GM18868 (cell line): ENCODE results near the gene ZNF593OS.

Experiments used
- ATAC-seq: cut with Tn5 transposase; IDR thresholded peaks from one replicate; pipeline ENCODE4 v1.9.1; 2021; ENCODE audit warnings: mild to moderate bottlenecking, moderate library complexity; ENCODE audit not compliant: unreplicated experiment

The ZNF593OS gene

DNA sequence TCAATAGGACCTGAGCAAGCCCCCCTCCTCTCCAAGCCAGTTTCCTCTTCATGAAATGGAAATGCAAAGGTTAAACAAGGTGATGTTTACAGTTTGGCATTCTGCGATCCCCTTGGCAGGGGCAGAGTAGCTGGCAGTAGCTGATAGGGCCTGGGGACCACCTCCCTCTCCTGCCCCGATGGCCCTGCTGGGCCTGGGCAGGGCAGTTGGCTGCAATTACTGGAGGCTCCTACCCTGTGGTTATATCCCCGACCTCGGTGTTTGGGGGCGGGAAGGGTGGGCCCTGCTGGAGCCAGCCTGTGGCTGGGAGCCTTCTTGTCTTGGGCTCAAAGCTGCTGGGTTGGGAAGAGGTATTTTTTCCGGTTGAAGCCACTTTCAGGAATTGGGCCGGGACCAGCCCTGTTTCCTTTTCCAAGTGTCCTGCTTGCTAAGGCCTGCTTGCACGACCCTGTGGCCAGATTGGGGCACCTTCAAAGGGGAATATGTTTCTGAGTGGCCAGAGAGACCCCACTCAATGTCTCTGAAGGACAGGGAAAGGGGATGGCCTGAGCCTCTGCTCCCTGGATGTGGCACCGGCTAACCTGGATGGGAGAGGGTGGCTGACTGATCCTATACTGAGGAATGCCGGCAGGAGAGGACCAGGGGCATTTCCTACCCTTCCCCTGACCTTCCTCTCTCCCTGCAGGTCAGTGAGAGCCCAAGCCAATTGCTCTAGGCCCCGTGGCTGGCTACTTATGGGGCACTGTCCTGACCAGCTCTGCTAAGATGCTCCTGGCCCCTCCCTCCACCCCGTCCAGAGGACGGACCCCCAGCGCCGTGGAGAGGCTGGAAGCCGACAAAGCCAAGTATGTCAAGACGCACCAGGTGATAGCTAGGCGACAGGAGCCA is 10.9 kb downstream of the ZNF593OS start:
- ATAC-seq = no peak

DNA sequence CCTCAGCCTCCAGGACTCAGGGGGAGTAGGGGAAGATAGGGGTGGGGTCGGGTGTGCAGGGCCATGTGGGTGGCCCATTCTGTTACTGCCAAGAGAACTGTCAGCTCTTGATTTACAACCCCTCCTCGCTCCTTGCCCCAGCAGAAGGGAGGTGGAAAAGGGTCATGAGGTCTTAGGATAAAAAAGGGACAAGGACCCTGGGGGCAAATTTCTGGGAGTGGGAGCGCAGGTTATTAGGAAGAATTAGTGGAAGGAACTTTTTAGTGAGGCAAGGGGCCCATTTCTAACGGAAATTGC is 11.9 kb downstream of the ZNF593OS start:
- no peak for ATAC-seq

DNA sequence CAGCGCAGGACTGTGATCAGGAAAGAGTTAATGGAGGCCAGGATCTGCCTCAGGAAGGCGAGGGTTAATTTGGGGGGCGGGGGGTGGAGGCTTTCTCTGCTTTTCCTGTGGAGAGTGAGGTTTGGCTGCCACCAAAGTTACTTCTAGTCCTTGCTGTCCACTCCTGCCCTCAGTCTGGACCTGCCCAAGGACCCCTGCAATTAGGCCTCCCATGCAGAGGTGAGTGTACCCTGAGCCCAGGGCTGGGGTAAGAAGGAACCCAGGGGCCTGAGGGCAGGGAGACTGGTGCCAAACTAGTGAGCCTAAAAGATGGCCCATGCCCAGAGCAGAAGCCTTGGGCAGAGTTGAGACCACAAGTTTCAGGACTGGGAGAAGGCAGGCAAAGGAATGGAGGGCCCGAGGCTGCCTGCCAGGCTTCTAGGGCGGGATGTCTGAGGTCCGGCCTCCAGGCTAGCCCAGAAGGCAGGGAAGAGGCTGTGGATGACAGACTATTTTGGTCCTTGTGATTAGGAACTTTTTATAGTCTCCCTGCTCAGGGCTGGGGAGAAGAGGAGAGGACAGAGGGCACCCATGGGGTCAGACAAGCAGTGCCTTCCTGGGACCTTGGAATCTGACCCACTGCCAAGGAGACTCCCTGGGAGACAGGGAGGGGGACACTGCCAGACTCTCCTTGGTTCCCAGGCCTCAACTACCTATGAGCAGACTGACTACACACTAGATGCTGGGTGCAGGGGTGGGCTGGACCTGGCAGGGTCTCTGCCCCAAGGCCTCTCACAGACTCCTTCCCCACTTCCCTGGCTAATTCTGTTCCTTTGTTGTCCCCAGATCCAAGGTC is 12.5 kb downstream of the ZNF593OS start, which contains the start of gene FAM110D:
FAM110D (plus strand) TSS at position 172 of the 835 bp plus-strand sequence. CDS start 2,213 bp downstream, outside the sequence.
- ATAC-seq = no peak

DNA sequence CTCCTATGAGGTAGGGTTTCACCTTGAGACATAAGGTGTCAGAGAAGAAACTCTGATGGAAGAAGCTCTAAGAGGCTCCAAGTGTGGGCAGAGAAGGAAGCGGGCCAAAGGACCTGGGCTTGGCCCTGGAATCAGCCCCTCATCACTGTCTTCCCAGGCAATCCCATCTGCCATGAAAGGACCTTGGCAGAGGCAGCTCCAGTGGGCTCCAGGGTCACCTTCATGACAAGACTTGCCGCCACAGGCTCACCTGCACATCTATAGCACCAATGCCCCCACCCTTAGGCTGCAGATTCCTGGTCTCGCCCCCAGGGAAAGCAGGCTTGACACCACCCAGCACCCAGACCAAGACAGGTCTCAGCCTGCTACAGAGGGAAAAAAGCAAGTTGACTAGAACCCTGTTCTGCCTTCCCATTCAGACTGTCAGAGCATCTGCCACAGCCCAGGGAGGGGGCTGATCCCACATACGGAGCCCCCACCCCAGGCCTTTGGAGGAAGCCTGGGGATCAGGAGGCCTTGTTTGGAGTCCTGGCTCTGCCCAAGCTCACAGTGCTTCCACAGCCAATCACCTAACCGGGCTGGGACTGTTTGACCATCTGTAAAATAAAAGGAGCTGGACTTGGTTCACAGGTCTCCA is 13.2 kb downstream of the ZNF593OS start:
- ATAC-seq = no peak

DNA sequence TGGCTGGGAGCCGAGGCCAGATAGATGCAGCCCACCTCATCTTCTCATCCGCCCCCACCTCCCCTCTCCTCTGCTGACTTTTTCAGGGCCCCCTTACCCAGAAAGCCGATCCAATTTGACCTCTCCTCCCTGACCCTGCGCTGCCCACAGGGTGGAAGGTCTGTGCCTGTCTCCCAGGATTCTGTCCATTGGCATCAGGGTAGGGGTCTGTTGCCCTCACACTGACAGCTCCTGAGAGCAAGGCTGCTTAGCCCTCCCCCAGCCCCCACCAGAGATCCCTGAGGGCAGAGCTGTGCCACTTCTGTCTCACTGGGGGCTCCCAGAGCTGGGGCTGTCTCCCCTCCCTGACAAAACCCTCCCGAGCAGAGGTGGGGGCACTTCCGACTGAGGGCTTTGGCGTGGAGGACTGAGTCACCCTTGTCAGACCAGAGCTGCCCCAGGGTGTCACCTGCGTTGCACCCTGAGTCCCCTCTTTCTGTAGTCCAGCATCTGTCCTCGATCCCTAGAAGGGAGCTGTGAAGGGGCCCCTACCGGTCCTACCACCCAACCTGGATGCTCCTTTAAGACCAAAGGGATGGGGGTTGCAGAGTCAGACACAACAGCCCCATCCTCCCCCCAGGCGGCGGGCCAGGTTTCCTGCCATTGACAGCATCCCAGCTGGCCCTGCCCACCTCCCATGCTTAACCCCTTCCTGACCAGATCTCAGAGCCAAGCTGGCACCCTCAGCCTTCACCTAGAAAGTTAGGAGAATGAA is 15.2 kb downstream of the ZNF593OS start:
- no peak for ATAC-seq

DNA sequence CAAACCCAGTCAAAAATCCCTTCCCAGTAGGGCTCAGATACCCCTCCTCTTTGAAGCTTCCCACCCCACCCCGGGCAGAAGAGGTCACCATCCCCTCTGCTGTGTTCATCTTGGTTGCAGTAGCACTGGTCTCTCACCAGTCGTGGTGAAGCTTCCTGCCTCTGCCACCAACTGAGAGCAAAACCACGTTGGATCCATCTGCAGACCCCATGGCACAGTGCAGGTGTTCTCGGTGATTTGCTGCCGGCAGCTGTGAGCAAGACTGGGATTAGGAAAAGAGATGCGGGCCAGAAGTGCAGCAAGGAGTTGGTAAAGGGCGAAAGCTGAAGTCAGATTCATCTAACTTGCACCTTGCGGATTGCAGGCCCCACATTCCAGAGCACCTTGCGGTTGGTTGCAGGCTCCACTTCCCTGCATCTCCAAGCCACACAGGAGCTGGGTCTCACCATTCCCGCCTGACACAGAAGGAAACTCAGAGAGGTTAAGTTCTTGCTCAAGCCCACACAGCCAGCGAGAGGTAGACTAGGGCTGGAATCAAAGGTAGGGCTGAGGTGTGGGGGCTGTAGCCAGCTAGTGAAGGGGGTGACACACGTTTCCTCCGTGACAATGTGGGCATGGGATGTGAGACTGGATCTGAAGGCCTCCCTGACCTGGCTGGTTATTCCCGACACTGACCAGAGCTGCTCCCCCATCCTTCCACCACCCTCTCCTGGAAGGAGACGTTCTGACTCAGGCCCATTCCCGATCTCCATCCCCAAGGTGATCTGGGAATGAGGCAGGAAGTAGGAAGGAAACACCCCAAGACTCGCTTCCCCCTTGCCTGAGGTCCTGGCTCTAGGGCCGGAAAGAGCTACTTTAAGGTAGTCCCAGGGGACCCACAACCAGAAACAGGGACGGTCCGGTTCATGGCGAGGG is 16.0 kb downstream of the ZNF593OS start:
- ATAC-seq = no peak

DNA sequence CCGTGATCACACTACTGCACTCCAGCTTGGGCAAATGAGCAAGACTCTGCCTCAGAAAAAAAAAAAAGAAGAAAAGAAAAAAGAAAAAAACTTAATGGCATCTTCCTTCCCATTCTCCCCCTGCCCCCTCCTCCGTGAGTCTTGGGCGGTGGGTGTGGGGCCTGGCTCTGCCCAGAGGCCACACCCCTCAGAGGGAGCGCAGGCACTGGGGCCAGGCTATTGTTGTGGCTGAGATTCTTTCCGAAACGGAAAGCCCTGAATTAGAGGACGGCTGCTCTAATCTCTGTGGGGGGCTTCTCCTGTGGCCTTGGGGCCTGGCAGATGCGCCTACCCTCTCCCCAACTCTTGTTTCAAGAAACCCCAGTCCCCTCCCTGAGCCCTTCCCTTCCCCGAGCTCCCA is 16.9 kb downstream of the ZNF593OS start:
- ATAC-seq = no peak

DNA sequence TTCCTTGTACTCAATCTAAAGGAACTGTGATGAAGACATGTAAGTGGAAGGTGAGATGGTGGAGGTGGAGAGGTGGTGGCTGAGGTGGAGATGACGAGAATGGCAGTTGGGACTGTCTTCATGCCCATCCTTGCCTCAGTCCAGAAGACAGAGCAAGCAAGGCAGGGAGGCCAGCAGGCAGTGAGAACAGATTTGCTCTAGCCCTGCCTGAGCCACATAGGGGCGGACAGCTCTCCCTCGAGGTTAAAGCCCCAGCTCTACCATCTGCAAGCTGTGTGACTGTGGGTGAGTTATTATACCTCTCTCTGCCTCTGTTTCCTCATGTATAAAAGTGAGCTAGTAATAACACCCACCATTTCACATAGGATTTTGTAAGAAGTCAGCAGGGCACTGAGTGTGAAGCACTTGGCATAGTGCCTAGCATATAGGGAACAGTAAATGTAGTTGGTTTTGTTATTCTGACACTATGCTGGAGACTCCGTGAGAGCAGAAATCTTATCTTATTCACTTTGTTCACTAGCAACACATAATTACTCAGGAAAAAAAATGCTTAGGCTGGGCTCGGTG is 17.6 kb downstream of the ZNF593OS start:
- no peak for ATAC-seq

DNA sequence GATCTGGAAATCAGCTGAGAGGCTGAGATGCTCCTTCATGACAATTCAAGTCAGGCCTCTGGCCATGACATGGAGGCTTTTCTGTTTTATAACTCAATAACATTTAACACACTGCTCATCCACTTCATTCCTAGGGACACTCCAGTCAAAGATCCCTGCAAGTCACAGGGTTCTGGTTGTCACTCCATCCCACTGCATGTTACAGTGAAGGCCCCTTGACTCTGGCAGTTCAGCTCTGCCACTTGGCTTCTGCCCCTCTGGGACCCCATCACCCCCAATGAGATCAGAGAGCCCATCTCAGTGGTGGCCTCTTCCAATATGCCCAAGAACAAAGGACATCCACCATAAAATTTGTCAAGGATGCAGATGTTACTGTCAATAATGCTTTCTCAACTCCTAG is 22.7 kb downstream of the ZNF593OS start:
- no peak for ATAC-seq

DNA sequence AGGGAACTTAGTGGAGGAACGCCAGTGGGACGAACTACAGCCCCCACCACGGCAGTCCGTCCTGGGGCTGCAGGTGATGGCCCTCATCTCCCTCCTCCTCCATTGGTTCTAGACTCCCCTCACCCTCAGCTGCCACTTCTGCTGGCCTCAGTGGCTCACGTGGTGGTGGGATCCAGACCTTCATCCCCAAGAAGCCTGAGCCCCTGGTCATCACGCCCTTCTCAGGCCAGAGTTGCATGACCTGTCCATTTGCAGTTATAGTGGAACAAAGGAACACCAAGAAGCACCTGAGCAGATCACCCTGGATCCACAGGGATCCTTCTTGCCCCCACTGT is 25.7 kb downstream of the ZNF593OS start:
- no peak for ATAC-seq

DNA sequence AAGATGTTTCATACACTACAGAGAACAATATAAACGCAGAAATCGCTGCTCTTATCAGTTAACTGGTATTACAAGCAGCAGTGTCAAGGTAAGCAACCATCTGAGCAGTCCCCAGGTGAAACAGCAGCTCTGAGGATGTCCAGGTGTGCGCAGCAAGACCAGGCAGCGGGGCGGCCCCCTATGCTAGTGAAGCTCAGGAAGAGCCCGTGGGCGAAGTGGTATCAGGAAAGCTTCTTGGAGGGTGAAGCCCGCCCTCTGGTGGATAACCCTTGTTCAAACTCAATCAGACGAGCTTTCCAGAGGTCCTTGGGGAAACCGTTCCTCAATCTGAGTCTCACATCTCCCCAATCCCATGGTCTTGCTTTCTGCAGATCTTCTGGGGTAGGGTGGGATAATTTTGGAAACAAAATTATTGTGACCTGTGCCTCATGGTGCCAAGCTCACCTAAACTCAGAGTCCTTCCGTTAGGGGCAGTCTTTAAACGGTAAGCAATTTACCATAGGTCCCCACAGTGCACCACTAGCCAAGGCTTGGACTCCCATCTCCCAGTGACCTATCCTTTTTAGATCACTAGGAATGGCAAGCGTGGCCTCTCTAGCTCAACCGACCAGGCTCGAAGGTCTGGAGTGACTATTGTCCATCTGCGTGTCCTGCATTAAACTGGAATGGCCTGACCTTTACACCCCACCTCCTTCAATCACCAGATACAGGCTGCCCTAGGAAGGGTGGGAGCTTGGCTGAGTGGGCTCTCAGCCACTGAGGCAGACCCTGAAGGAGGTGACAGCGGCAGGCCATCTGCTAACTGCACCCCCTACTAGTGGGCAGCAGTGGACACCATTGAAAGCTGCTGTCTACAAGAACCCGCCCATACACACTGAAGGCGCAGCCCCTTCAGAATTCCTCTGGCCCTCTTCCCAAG is 26.3 kb downstream of the ZNF593OS start:
- ATAC-seq = no peak

DNA sequence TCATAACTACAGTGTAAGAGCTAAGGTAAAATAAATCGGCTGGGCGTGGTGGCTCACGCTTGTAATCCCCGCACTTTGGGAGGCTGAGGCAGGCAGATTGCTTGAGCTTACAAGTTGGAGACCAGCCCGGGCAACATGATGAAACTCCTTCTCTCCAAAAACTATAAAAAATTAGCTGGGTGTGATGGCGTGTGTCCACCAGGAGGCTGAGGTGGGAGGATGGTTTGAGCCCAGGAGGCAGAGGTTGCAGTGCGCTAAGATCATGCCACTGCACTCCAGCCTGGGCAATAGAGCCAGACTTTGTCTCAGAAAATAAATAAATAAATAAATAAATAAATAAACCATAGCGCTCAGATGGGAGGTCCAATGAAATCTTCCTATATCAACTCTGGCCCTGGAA is 29.5 kb downstream of the ZNF593OS start:
- no peak for ATAC-seq

DNA sequence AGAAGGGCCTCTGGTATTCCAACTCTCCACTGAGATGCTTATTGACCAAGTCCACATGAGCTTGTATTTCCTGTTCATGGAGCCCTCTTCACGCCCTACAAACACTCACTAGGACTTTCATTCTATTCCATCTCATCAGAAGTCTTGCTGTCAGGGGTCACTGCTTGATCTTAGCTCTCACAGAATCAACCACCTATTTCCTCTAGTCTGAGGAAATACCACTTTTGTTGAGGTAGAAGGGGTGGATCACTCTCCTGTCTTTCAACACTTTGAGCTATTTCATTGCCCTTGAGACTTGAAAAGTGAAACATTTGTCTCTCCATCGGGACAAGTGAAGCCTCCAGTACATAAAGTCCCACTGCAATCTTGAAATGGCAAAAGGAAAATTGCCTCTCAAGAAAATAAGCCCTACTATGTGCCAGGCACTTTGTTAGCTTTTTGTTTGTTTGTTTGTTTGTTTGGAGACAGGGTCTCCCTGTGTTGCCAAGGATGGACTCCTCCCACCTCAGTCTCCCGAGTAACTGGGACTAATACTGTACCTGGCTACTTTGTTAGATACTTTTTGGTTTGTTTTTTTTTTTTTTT is 32.6 kb downstream of the ZNF593OS start:
- ATAC-seq = no peak

DNA sequence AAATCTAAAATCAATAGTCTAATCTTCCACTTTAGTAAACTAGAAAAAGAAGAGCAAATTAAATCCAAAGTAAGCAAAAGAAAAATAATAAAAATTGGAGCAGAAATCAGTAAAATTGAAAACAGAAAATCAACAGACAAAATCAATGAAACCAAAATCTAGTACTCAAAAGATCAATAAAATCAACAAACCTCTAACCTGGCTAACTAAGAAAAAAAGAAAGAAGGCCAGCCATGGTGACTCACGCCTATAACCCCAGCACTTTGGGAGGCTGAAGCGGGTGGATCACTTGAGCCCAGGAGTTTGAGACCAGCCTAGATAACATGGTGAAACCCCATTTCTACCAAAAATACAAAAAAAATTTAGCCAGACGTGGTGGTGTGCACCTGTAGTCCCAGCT is 37.2 kb downstream of the ZNF593OS start:
- no peak for ATAC-seq

DNA sequence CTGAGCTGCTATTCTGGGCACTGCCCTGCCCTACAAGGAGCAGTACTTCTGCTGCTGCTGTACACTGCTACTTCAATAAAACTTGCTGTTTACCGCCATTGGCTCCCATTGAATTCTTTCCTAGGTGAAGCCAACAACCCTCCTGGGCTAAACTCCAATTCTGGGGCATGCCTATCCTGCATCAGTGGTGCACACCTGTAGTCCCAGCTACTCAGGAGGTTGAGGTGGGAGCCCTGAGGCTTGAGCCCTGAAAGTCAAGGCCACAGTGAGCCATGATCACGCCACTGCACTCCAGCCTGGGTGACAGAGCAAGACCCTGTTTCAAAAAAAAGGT is 38.8 kb downstream of the ZNF593OS start:
- ATAC-seq = no peak

DNA sequence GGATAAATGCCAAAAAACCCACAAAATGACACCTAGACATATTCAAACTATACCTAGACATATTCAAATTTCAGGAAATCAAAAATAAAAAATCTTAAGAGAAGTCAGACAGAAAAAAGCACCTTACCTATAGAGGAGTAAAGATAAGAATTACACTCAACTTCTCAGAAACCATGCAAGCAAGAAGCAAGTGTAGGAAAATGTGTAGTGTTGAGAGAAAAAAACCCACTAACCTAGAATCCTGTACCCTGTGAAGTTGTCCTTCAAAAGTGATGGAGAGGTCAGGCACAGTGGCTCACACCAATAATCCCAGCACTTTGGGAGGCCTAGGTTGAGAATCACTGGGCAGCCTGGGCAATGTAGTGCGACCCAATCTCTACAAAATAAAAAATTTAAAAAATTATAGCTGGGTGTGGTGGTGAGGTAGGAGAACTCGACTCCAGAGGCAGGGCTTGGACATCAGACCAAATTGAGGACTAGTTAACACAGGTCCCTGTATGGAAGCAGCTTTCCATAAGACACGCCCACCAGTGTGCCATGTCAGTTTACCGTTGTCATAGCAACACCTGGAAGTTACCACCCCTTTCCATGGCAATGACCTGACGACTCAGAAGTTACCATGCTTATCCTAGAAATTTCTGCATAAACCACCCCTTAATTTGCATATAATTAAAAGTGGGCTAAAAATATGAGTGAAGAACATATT is 39.4 kb downstream of the ZNF593OS start:
- no peak for ATAC-seq

DNA sequence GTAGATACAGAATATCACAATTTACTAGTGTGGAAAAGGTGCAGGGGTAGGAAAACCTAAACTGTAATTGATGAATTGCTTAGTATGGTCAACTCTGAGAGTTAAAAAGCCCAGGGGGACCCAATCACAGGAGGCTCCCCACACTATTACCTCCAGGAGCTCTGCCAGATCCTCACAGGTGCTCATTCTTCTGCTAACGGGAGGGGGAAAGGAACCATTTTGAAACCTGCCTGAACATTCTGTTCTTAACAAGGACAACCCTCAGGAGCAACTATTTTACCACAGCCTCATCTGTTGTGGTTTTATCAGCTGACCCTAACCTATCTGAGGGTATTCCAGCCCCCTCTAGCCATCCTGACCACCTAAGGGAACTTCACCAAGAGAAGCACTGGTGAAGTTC is 40.9 kb downstream of the ZNF593OS start:
- ATAC-seq = no peak

DNA sequence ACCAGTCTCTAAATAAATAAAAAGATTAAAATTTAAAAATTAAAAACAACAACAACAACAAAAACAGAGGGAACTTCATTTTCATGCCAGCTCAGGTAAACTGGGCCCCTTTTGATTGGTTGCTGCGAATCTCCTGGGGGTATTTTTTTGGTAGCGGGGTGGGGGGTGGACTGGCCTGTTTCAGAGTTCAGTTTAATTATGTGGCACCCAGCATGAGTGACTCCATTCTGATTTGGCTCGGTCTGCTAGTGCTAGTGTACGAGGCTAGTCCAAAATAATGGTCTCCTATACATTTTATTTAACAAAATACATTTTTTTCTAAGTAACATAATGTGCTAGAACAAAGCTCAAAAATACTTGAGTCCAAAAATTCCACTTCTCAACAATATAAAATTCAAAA is 41.9 kb downstream of the ZNF593OS start:
- no peak for ATAC-seq
